Esophagus squamous epithelium (tissue), 5 donors: ENCODE results near the gene NQO2. TPM values are rescaled to one million over a fixed set of nuclear protein-coding genes. Genes with fewer than 3 reads are reported as not detected.
"Not testable (repeated sequence)": the region's sequence is repeated elsewhere in the genome, so short reads cannot be mapped to it uniquely, and the experiment has no call there.

ENCODE experiments used
- DNase-seq: peaks from one replicate; lab custom pipeline; 2025; lab: John Stamatoyannopoulos, UW
- H3K27ac ChIP-seq, 4 donors: fragments of 200-600 bp; sonication (generic); one replicate each; pipeline ENCODE4 v1.5.1; 2016 to 2019; ENCODE audit warnings: mild to moderate bottlenecking in 1 of 4
- H3K27me3 ChIP-seq, 4 donors: fragments of 200-600 bp; sonication (generic); 1 replicate in 3 of 4; 2 replicates in 1 of 4; pipeline versions ENCODE4 v1.5.1 to v1.6.0; 2017 to 2021; ENCODE audit warnings: antibody characterized with exemption in 1 of 4
- H3K36me3 ChIP-seq, 3 donors: fragments of 200-600 bp; sonication (generic); one replicate each; pipeline ENCODE4 v1.5.1; 2016 to 2019
- H3K4me1 ChIP-seq, 3 donors: fragments of 200-600 bp; sonication (generic); one replicate each; pipeline ENCODE4 v1.5.1; 2017 to 2019
- H3K4me3 ChIP-seq, 4 donors: fragments of 200-600 bp; sonication (generic); 1 replicate in 3 of 4; 2 replicates in 1 of 4; pipeline ENCODE4 v1.5.1; 2016 to 2019; ENCODE audit warnings: mild to moderate bottlenecking in 2 of 4, moderate library complexity in 1 of 4
- H3K9me3 ChIP-seq, 3 donors: fragments of 200-600 bp; sonication (generic); one replicate each; pipeline ENCODE4 v1.5.1; 2016 to 2019
- CTCF ChIP-seq, 6 experiments: fragments of 450-650 bp in 4 of 6; fragments of 200-600 bp in 2 of 6; sonication (generic) in 2 of 6; IDR thresholded peaks; one replicate each; pipeline ENCODE4 v1.5.1; 2016 to 2019; ENCODE audit warnings: antibody characterized with exemption in 6 of 6, mild to moderate bottlenecking in 4 of 6, moderate library complexity in 4 of 6
- POLR2A ChIP-seq, 4 donors: fragments of 450-650 bp; IDR thresholded peaks; one replicate each; pipeline ENCODE4 v1.6.1; 2017; ENCODE audit warnings: antibody characterized with exemption in 4 of 4, mild to moderate bottlenecking in 4 of 4, moderate library complexity in 3 of 4
- WGBS, 2 donors: methylation state at CpG; one replicate each; pipeline ENCODE4 v1.1.5; 2018; 5-methylcytosine and 5-hydroxymethylcytosine counted together
- intact Hi-C: fragments of 100-400 bp; cut with DNase I; formaldehyde crosslinking; loops from one replicate; pipeline ENCODE4 v1.15.0; 2022
- total RNA-seq, 4 donors: library from RNA; depleted of rRNA; stranded (reverse); fragments of >200 nt; gene quantifications; one replicate each; pipeline ENCODE4 v1.1.0, GENCODE V29; 2016
- donor health status: DM: yes; HTN: yes; CAD: no.

The NQO2 gene
- total RNA-seq, 4 donors from 2014 or later = 18.7 to 38.3 (median 26.5) TPM

GRCh38 chr6:2971420-2972218 is 28.1 kb upstream of the NQO2 start, which contains the start of gene SERPINB6:
SERPINB6 (minus strand) TSS chr6:2971567; CDS start chr6:2959332, 12,235 bp downstream.
- intact Hi-C loops = no loop called here
- TF ChIP-seq POLR2A (IDR thresholded peaks at IDR 0.05) = peak in 1 of 4 donors; percentile 23
- TF ChIP-seq CTCF (IDR thresholded peaks at IDR 0.05) = no peak
- Histone ChIP-seq H3K27ac (peak within 1 kb of the TSS; percentile 90 to 99 (median 96)), H3K4me3 (peak within 1 kb of the TSS; percentile 58 to 97 (median 76)), H3K36me3 (peaks cover 0 to under 1% (median 0%) of the 10 kb centered on the region in 3 donors), H3K4me1 (peaks cover 0 to 52% (median 6%) of the 10 kb centered on the region in 3 donors), H3K9me3 (no peaks in the 10 kb centered on the region), H3K27me3 (no peaks in the 10 kb centered on the region)
- DNase-seq = no peak
- 3 to 6% methylated on average over 9 to 11 of the region's 63 CpGs for WGBS, 2 donors

GRCh38 chr6:2972219-2972487 is 27.5 kb upstream of the NQO2 start:
- peak overlapping the region; percentile 90 to 99 (median 96) for H3K27ac ChIP-seq
- H3K9me3 ChIP-seq, H3K36me3 ChIP-seq, H3K27me3 ChIP-seq, DNase-seq, intact Hi-C loops: not testable (repeated sequence)
- WGBS, 2 donors = 14 to 15% methylated on average over 1 of the region's 1 CpG
- peak overlapping the region; percentile 58 to 97 (median 76) for H3K4me3 ChIP-seq
- peaks cover 0 to 52% (median 8%) of the 10 kb centered on the region in 3 donors for H3K4me1 ChIP-seq

GRCh38 chr6:2972685-2973084 is 27.0 kb upstream of the NQO2 start:
- Histone ChIP-seq H3K4me1 (peaks cover 0 to 51% (median 9%) of the 10 kb centered on the region in 3 donors), H3K27ac (peak overlapping the region in 2 of 4 donors; percentile 93 to 98)
- H3K4me3 ChIP-seq, H3K27me3 ChIP-seq, intact Hi-C loops, H3K9me3 ChIP-seq, DNase-seq, H3K36me3 ChIP-seq: not testable (repeated sequence)
- WGBS, 2 donors = 92 to 95% methylated on average over 5 of the region's 5 CpGs

GRCh38 chr6:2973180-2973579 is 26.5 kb upstream of the NQO2 start:
- H3K27me3 ChIP-seq, H3K4me3 ChIP-seq, H3K36me3 ChIP-seq, intact Hi-C loops, H3K9me3 ChIP-seq, DNase-seq: not testable (repeated sequence)
- 91 to 98% methylated on average over 5 to 6 of the region's 6 CpGs for WGBS, 2 donors
- Histone ChIP-seq H3K27ac (peak overlapping the region in 1 of 4 donors; percentile 98), H3K4me1 (peaks cover 0 to 54% (median 9%) of the 10 kb centered on the region in 3 donors)

- no peak overlapping the region for H3K27ac ChIP-seq
These were observed 26.0 kb upstream of the NQO2 start for GRCh38 chr6:2973676-2974075.

GRCh38 chr6:2976060-2976459 is 23.6 kb upstream of the NQO2 start:
- no peaks in the 10 kb centered on the region for H3K27me3 ChIP-seq
- WGBS, 2 donors = 80 to 82% methylated on average over 5 of the region's 5 CpGs
- DNase-seq = no peak
- TF ChIP-seq CTCF (IDR thresholded peaks at IDR 0.05) (no peak), POLR2A (IDR thresholded peaks at IDR 0.05) (no peak)
- intact Hi-C loops = no loop called here
- no peaks in the 10 kb centered on the region for H3K9me3 ChIP-seq
- no peaks in the 10 kb centered on the region for H3K36me3 ChIP-seq
- H3K4me1 ChIP-seq = peaks cover 4 to 54% (median 14%) of the 10 kb centered on the region in 3 donors
- no peak overlapping the region for H3K4me3 ChIP-seq
- H3K27ac ChIP-seq = peak overlapping the region in 1 of 4 donors; percentile 4

More at GRCh38 chr6:2973676-2974075, 26.0 kb upstream of the NQO2 start:
- Histone ChIP-seq H3K36me3 (no peaks in the 10 kb centered on the region), H3K27me3 (no peaks in the 10 kb centered on the region), H3K4me1 (peaks cover 0 to 54% (median 9%) of the 10 kb centered on the region in 3 donors), H3K9me3 (no peaks in the 10 kb centered on the region), H3K4me3 (no peak overlapping the region)
- WGBS, 2 donors = 60 to 79% methylated on average over 5 of the region's 5 CpGs
- no peak for DNase-seq
- TF ChIP-seq CTCF (IDR thresholded peaks at IDR 0.05) = no peak
- no peak for TF ChIP-seq POLR2A (IDR thresholded peaks at IDR 0.05)
- intact Hi-C loops = no loop called here
